Inferior parietal cortex (tissue), 1 donor: ENCODE data around the gene IDS.

Experiments
- DNase-seq: peaks from one replicate; pipeline ENCODE4 v3.0.0-alpha.2; 2016; ENCODE audit errors: extremely low spot score

Gene IDS

DNA sequence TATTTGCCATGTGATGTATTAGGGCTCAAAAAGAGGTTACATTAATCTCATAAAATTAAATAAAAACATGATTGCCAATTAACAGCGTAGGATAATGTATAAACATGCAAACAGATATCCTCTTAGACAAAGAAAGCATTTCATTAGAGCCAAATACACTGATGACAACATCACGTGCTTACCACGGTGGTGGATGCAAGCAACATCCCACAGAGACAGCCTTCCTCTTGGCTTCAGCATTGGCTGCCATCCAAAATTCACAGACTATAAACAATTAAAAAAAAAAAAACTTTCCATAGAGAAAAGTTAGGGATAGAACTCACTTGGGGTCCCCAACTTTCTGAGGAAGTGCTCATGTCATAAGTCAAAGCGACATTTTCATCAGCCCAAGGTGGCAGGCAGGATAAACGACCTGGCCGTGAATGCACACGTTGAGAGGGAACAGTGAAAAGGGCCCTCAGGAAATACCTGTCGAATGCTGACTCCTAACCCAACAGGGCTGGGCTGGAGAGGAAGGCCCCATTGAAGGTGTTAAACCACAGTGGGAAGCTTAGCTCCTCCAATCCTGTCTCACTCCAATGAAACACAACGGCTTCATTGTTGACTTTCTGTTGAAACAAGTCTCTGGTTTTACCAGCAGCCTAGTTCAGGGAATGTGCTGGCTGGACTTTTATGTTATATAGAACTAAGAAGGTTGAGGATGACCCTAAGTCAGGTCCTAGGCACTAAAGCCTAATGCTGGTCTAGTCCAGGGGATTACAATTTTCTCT lies 48.4 kb downstream of the IDS start:
- DNase-seq, result no peak

DNA sequence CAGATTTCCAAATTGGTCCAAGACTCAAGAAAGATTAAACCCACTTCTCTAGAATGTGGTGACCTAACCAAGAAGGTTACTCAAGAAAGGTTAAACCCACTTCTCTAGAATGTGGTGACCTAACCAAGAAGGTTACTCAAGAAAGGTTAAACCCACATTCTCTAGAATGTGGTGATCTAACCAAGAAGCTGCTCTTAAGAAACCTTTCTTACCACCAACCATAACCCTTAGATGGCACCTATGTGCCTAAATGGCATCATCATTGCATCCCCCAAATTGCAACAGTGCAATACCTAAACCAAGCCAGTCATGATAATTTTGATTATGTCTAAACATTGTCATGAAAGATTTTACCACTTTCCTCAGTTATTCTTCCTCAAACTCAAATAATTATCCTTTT lies 49.2 kb downstream of the IDS start:
- DNase-seq, result no peak

DNA sequence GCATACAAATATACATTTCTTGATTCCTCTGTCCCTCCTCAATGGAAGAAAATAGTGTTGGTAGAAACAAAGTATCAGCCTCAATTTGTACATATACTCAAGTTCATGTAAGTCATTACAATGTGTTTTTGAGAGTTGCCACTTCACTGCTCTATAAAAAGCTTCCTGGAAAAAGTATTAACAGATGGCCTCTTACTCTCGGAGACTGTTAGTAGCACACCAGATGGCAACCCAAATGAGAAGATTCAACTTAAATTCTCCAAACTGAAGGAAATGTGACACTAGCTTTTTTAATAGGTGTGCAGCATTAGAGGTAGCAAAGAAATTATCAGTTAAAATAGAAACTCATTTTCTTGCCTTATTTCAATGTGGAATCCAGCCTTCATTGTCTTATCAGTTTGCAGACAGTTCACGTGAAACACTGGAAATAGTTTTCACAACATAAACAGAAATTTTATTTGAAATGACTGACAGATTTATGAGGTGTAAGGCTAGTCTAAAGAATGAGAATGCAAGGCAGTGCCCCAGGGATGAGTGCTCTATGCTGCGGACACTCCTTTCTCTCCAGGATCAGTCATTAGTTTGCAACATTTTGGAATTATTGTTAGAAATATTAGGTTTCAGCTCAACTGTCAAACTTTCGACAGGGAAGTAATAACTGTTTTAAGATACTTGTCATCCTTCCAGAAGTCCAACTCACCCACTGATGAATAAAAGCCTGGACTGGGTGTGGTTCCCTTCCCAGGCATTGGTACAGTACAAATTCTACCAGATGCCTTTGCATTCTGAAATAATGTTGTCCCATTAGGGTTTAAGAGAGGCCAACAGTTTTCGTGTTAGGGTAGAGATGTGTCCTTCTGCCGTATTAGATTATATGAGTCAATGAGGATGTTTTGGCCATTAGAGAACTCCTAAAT lies 50.9 kb downstream of the IDS start:
- peak; percentile 12 for DNase-seq

DNA sequence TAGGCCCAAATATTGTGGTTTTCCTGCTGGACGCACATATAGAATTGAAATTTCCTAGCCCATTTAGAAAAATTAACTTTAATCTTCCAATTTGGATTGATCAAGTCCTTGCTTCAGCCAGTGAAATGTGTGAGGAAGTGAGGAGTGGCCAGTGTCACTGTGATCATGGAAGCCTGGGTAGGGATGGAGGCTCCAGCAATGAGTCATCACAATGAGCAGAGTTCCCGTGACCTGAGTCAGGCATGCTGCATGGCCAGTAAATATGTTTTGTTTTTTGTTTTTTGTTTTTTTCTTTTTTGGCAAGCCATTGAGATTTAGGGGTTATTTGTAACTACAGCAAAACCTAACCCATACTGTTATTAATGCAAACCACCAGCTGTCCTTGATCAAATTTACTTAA lies 52.1 kb downstream of the IDS start:
- no peak for DNase-seq

DNA sequence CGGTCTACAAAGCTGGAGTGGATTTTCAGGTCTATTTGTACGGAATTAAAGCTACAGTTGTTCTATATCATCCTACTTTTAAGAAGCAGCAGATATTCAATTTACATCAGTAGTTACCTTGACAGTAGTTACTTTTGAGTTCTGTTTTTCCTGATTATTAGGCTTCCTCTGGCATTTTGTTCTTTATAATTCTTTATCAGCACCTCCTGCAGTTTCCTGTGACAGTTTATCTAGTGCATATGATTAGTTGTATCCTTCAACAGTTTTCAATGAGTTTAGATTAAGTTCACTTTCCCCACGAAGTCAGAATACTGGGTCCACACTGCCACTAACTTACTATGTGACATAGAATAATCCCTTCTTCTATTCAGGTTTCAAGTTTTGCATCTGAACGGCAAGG lies 71.7 kb downstream of the IDS start:
- DNase-seq, result no peak

DNA sequence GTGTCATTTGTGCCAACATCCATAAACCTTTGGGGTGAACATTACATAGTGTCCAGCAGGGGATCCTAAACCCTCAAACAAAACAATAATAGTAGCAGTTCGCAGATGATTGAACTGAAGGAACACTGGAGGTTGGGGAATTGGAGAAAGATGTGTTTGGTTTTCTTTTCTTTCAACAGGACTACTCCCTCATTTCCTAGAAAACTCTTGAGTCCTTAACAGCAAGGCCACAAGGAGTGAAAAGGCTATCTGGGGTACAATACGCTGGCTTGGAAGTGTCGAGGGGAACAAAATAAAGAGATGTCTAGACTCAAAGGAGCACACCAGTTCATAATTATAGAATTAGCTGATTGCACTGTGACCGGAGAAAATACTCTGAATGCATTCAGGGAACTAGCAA lies 72.1 kb downstream of the IDS start:
- no peak for DNase-seq
